K562 (cell line): ENCODE data around the gene AP4S1. TPM values are rescaled to one million over a fixed set of nuclear protein-coding genes. Genes with fewer than 3 reads are reported as not detected.

Source experiments
- ATAC-seq: fragments of 200-7000 bp; cut with Tn5 transposase; 3 replicates; pipeline ENCODE4 v1.9.1; 2020; ENCODE audit warnings: moderate library complexity
- BruUV-seq: library from RNA; stranded (reverse); fragments of 400-500 nt; replicated peaks from 2 replicates; lab custom pipeline; 2021; lab: Mats Ljungman, UMichigan
- CTCF ChIA-PET: fragments of 300-600 bp; formaldehyde crosslinking; extraction: SDS; loops from one replicate; lab custom pipeline; 2021; ENCODE audit warnings: low intra/inter-chr PET ratio; lab: Yijun Ruan, JAX
- POLR2A ChIA-PET: fragments of 300-600, 350-650 bp; sonication (Branson Sonifier 250); formaldehyde crosslinking; extraction: SDS; loops from one replicate; lab custom pipeline; 2021; ENCODE audit warnings: antibody characterized with exemption, inconsistent platforms; lab: Yijun Ruan, JAX
- DNase-seq, 4 experiments: peaks; one replicate each; pipeline versions ENCODE4 v3.0.0 to v3.0.0-alpha.2; 2011 to 2018; ENCODE audit warnings: low spot score in 3 of 4, mixed read lengths in 3 of 4; ENCODE audit errors: extremely low read depth in 1 of 4
- FAIRE-seq: peaks from 2 replicates; lab custom pipeline; 2011; peaks lifted over from hg19 to GRCh38; lab: Jason Lieb, UNC
- H2AFZ ChIP-seq: 2 replicates; pipeline ENCODE4 v1.6.0; 2011; ENCODE audit warnings: low read depth, low read length, control low read depth, inconsistent platforms
- H3K27ac ChIP-seq: fragments of 200-600 bp; 3 replicates; pipeline ENCODE4 v1.8.0; 2011; ENCODE audit warnings: low read depth, mild to moderate bottlenecking, control low read depth, inconsistent platforms, low read length, moderate library complexity, mixed read lengths; ENCODE audit errors: extremely low read depth
- H3K27me3 ChIP-seq, 2 experiments: fragments of 300-600 bp in 1 of 2; 2 replicates in 1 of 2; 3 replicates in 1 of 2; pipeline versions ENCODE4 v1.6.0 to v1.8.0; 2011; ENCODE audit warnings: inconsistent platforms in 2 of 2, low read length in 2 of 2, mild to moderate bottlenecking in 1 of 2, mixed read lengths in 1 of 2, moderate library complexity in 1 of 2; ENCODE audit not compliant: control insufficient read depth in 2 of 2, insufficient read depth in 2 of 2
- H3K36me3 ChIP-seq: fragments of 300-600 bp; 3 replicates; pipeline ENCODE4 v1.8.0; 2011; ENCODE audit warnings: mild to moderate bottlenecking, low read length, inconsistent platforms; ENCODE audit not compliant: control insufficient read depth, insufficient read depth
- H3K4me1 ChIP-seq, 2 experiments: fragments of 200-600 bp in 1 of 2; replicated peaks in 1 of 2; 2 replicates in 1 of 2; 3 replicates in 1 of 2; pipeline versions ENCODE4 v1.5.1 to v1.8.0; 2011; ENCODE audit warnings: inconsistent platforms in 2 of 2, low read length in 2 of 2, mild to moderate bottlenecking in 1 of 2, mixed read lengths in 1 of 2, moderate library complexity in 1 of 2; ENCODE audit not compliant: control insufficient read depth in 2 of 2, insufficient read depth in 2 of 2
- H3K4me2 ChIP-seq: 2 replicates; pipeline ENCODE4 v1.6.1; 2011; ENCODE audit warnings: low read length, control low read depth, inconsistent platforms, mixed read lengths; ENCODE audit not compliant: insufficient read depth
- H3K4me3 ChIP-seq: fragments of 200-600 bp; sonication (generic), shearing (Covaris generic); 2 replicates; pipeline ENCODE4 v1.5.1; 2016; ENCODE audit warnings: control low read depth, inconsistent platforms
- H3K79me2 ChIP-seq: fragments of 200-600 bp; 3 replicates; pipeline ENCODE4 v1.8.0; 2011; ENCODE audit warnings: low read length, inconsistent platforms; ENCODE audit not compliant: control insufficient read depth, insufficient read depth
- H3K9ac ChIP-seq, 2 experiments: 2 replicates each; pipeline versions ENCODE4 v1.6.0 to v1.6.1; 2011; ENCODE audit warnings: low read depth in 2 of 2, low read length in 2 of 2, control low read depth in 1 of 2, inconsistent platforms in 1 of 2, mild to moderate bottlenecking in 1 of 2, mixed read lengths in 1 of 2; ENCODE audit not compliant: insufficient read depth in 1 of 2
- H3K9me1 ChIP-seq: one replicate; pipeline ENCODE4 v1.6.0; 2011; ENCODE audit warnings: inconsistent platforms, mild to moderate bottlenecking, low read length, moderate library complexity; ENCODE audit not compliant: control insufficient read depth, insufficient read depth
- H3K9me3 ChIP-seq: replicated peaks from 2 replicates; pipeline ENCODE4 v1.5.1; 2011; ENCODE audit warnings: low read depth, low read length, inconsistent platforms; ENCODE audit not compliant: control insufficient read depth, insufficient read depth
- H4K20me1 ChIP-seq: replicated peaks from 2 replicates; pipeline ENCODE4 v1.6.1; 2011; ENCODE audit warnings: low read length, inconsistent platforms, mixed read lengths; ENCODE audit not compliant: control insufficient read depth, insufficient read depth
- ATF4 ChIP-seq: fragments of 450-650 bp; formaldehyde crosslinking; IDR thresholded peaks from 2 replicates; pipeline ENCODE4 v1.4.0; 2022; ENCODE audit warnings: mild to moderate bottlenecking, moderate library complexity
- CC2D1A ChIP-seq: fragments of 450-650 bp; IDR thresholded peaks from 2 replicates; pipeline ENCODE4 v1.6.1; 2017; ENCODE audit warnings: mild to moderate bottlenecking
- DACH1 ChIP-seq: fragments of 450-650 bp; IDR thresholded peaks from 2 replicates; pipeline ENCODE4 v1.6.1; 2018; ENCODE audit not compliant: partially characterized antibody
- HNRNPH1 ChIP-seq: fragments of 200-400 bp; formaldehyde crosslinking; optimal IDR thresholded peaks from 2 replicates; pipeline ENCODE3; 2017; ENCODE audit warnings: low read depth, mild to moderate bottlenecking, low read length, moderate library complexity
- IRF1 ChIP-seq: sonication (generic); formaldehyde crosslinking; IDR thresholded peaks from 2 replicates; pipeline ENCODE4 v1.8.0; 2022; ENCODE audit warnings: missing genetic modification reagents, mild to moderate bottlenecking, borderline replicate concordance
- SAFB2 ChIP-seq: fragments of 200-400 bp; formaldehyde crosslinking; IDR thresholded peaks from 2 replicates; pipeline ENCODE4 v1.6.1; 2018; ENCODE audit warnings: borderline replicate concordance, low read length, low read depth, moderate library complexity; ENCODE audit not compliant: severe bottlenecking
- SREBF2 ChIP-seq: sonication (generic); formaldehyde crosslinking; IDR thresholded peaks from 2 replicates; pipeline ENCODE4 v1.4.0; 2020; ENCODE audit warnings: mild to moderate bottlenecking, missing genetic modification reagents
- STAG1 ChIP-seq: sonication (generic); formaldehyde crosslinking; IDR thresholded peaks from 2 replicates; pipeline ENCODE4 v1.5.0; 2020; ENCODE audit warnings: missing genetic modification reagents, borderline replicate concordance
- TFE3 ChIP-seq: fragments of 450-650 bp; formaldehyde crosslinking; IDR thresholded peaks from 2 replicates; pipeline ENCODE4 v1.4.0; 2020; ENCODE audit warnings: mild to moderate bottlenecking, mixed read lengths
- WGBS: fragments of 100-300 bp; shearing (Covaris generic); methylation state at CpG from one replicate; pipeline ENCODE4 v1.1.6; 2016; ENCODE audit warnings: low coverage, mixed read lengths; ENCODE audit not compliant: insufficient coverage; ENCODE audit errors: missing lambda C conversion rate; 5-methylcytosine and 5-hydroxymethylcytosine counted together
- in situ Hi-C: fragments of 300-500 bp; cut with MboI; formaldehyde crosslinking; loops from 4 replicates; pipeline ENCODE4 v1.15.0; 2018; ENCODE audit warnings: inconsistent platforms, mixed read lengths
- intact Hi-C: fragments of 100-400 bp; cut with micrococcal nuclease; formaldehyde crosslinking; loops from 2 replicates; pipeline ENCODE4 v1.14.2; 2022
- polyA plus RNA-seq, 8 experiments: library from polyadenylated mRNA; depleted of rRNA in 4 of 8; stranded (reverse) in 5 of 8; unstranded in 3 of 8; fragments of >200 nt; fragmentation: Nextera tagmentation in 2 of 8; fragmentation: Illumina TruSeq in 1 of 8; extraction: Ambion mirVana in 2 of 8; extraction: Trizol in 1 of 8; gene quantifications; 2 replicates each; pipeline versions ENCODE4 v1.2.1 to v1.2.3, GENCODE V29; 2011 to 2014; ENCODE audit warnings: inconsistent platforms in 1 of 8, missing spikeins in 1 of 8
- total RNA-seq, 7 experiments: library from RNA; depleted of rRNA in 6 of 7; stranded (reverse); fragments of >200 nt in 6 of 7; fragmentation: Illumina TruSeq in 2 of 7; extraction: Trizol in 2 of 7; gene quantifications; 2 replicates each; pipeline versions ENCODE4 v1.2.1 to v1.2.3, GENCODE V29; 2011 to 2021; ENCODE audit warnings: low replicate concordance in 1 of 7

The AP4S1 gene
- total and polyA plus RNA-seq, 9 of the 15 experiments (the other 6 are each of a cell fraction or from before 2014, with no cell fraction given): 3.7 to 7.8 (median 5.9) TPM

GRCh38 chr14:31097081-31097480 is 71.6 kb downstream of the AP4S1 start:
- Histone ChIP-seq H3K79me2 (no peaks in the 10 kb centered on the region), H3K27ac (no peak overlapping the region), H3K4me1 (no peaks in the 10 kb centered on the region), H3K4me2 (no peak overlapping the region), H3K9ac (no peak overlapping the region), H3K36me3 (peaks cover 39% of the 10 kb centered on the region), H3K9me1 (no peaks in the 10 kb centered on the region), H4K20me1 (no peaks in the 10 kb centered on the region), H3K9me3 (no peaks in the 10 kb centered on the region), H2AFZ (no peak overlapping the region), H3K4me3 (no peak overlapping the region), H3K27me3 (no peaks in the 10 kb centered on the region)
- 67% methylated on average over 1 of the region's 1 CpG for WGBS
- in situ Hi-C loops: no loop called here
- ChIA-PET POLR2A (no interaction called here), CTCF (no interaction called here)
- no peak for TF ChIP-seq DACH1
- no peak for TF ChIP-seq TFE3 (CRISPR knock-in tag)
- TF ChIP-seq STAG1: no peak
- TF ChIP-seq SAFB2: no peak
- no peak for TF ChIP-seq IRF1 (CRISPR knock-in tag)
- no peak for TF ChIP-seq SREBF2 (CRISPR knock-in tag)
- TF ChIP-seq CC2D1A: no peak
- no peak for TF ChIP-seq HNRNPH1
- TF ChIP-seq ATF4 (CRISPR knock-in tag): no peak
- BruUV-seq: no TSS peak
- ATAC-seq: no peak
- no peak for DNase-seq
- intact Hi-C loops: no loop called here
- FAIRE-seq: no peak
